ENCODE results near the gene PLCL1. TPM values are rescaled to one million over a fixed set of nuclear protein-coding genes. Genes with fewer than 3 reads are reported as not detected.
"Not testable (repeated sequence)": the region's sequence is repeated elsewhere in the genome, so short reads cannot be mapped to it uniquely, and the experiment has no call there.

Gene PLCL1
- total RNA-seq, 1 donor from 2014 or later = 12.5 TPM

- H3K27me3 ChIP-seq (ENCODE audit: control insufficient read depth in 3 of 3, insufficient read depth in 3 of 3, low read length in 3 of 3) = no peaks in the 10 kb centered on the region
- H3K4me3 ChIP-seq (ENCODE audit: low read length in 3 of 3) = no peak overlapping the region
- H3K36me3 ChIP-seq (ENCODE audit: control insufficient read depth in 3 of 3, insufficient read depth in 3 of 3, low read length in 3 of 3) = no peaks in the 10 kb centered on the region
- no peak overlapping the region for H3K9ac ChIP-seq (ENCODE audit: low read depth in 1 of 3, low read length in 3 of 3)
- H3K9me3 ChIP-seq (ENCODE audit: control insufficient read depth in 3 of 3, low read length in 3 of 3) = peaks cover 0 to 4% (median 2%) of the 10 kb centered on the region in 3 donors
- peaks cover 0 to 7% (median 7%) of the 10 kb centered on the region in 3 donors for H3K4me1 ChIP-seq (ENCODE audit: control insufficient read depth in 3 of 3, insufficient read depth in 3 of 3, low read length in 3 of 3)
- no peak overlapping the region for H3K27ac ChIP-seq (ENCODE audit: low read depth, low read length)
These were observed 211.8 kb downstream of the PLCL1 start for GRCh38 chr2:198016243-198016642.

DNA sequence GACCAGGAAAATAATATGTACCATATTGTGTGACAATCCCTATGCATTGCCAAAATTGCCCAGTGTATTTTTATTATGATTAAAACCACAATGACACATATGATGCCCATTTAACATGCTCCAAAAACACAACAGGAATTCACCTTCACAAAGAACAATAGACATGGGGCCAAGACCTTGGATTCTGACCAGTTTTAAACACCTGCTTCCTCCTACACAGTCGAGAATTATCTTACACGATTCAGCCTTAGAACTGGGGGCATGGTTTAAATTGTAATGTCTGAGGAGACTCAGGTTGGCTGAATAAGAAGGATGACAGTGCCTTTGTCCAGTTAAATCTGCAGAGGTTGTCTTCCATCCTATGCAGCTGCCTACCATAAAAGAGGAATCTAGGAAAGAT is 212.7 kb downstream of the PLCL1 start:
- Histone ChIP-seq H3K9ac (ENCODE audit: low read depth in 1 of 3, low read length in 3 of 3) (no peak overlapping the region), H3K36me3 (ENCODE audit: control insufficient read depth in 3 of 3, insufficient read depth in 3 of 3, low read length in 3 of 3) (no peaks in the 10 kb centered on the region), H3K4me1 (ENCODE audit: control insufficient read depth in 3 of 3, insufficient read depth in 3 of 3, low read length in 3 of 3) (peaks cover 0 to 7% (median 7%) of the 10 kb centered on the region in 3 donors), H3K27me3 (ENCODE audit: control insufficient read depth in 3 of 3, insufficient read depth in 3 of 3, low read length in 3 of 3) (no peaks in the 10 kb centered on the region), H3K9me3 (ENCODE audit: control insufficient read depth in 3 of 3, low read length in 3 of 3) (peaks cover 0 to 1% (median under 1%) of the 10 kb centered on the region in 3 donors), H3K4me3 (ENCODE audit: low read length in 3 of 3) (no peak overlapping the region), H3K27ac (ENCODE audit: low read depth, low read length) (no peak overlapping the region)

GRCh38 chr2:198028955-198029354 is 224.6 kb downstream of the PLCL1 start:
- Histone ChIP-seq H3K4me3 (ENCODE audit: low read length in 3 of 3) (no peak overlapping the region), H3K4me1 (ENCODE audit: control insufficient read depth in 3 of 3, insufficient read depth in 3 of 3, low read length in 3 of 3) (peaks cover 0 to 8% (median 0%) of the 10 kb centered on the region in 3 donors), H3K9me3 (ENCODE audit: control insufficient read depth in 3 of 3, low read length in 3 of 3) (no peaks in the 10 kb centered on the region), H3K9ac (ENCODE audit: low read depth in 1 of 3, low read length in 3 of 3) (no peak overlapping the region), H3K27ac (ENCODE audit: low read depth, low read length) (no peak overlapping the region), H3K27me3 (ENCODE audit: control insufficient read depth in 3 of 3, insufficient read depth in 3 of 3, low read length in 3 of 3) (no peaks in the 10 kb centered on the region), H3K36me3 (ENCODE audit: control insufficient read depth in 3 of 3, insufficient read depth in 3 of 3, low read length in 3 of 3) (no peaks in the 10 kb centered on the region)

- not testable (repeated sequence) for H3K27ac ChIP-seq (ENCODE audit: low read depth, low read length); H3K4me1 ChIP-seq (ENCODE audit: control insufficient read depth in 3 of 3, insufficient read depth in 3 of 3, low read length in 3 of 3); H3K9ac ChIP-seq (ENCODE audit: low read depth in 1 of 3, low read length in 3 of 3); H3K9me3 ChIP-seq (ENCODE audit: control insufficient read depth in 3 of 3, low read length in 3 of 3); H3K27me3 ChIP-seq (ENCODE audit: control insufficient read depth in 3 of 3, insufficient read depth in 3 of 3, low read length in 3 of 3); H3K36me3 ChIP-seq (ENCODE audit: control insufficient read depth in 3 of 3, insufficient read depth in 3 of 3, low read length in 3 of 3); H3K4me3 ChIP-seq (ENCODE audit: low read length in 3 of 3)
These were observed 225.2 kb downstream of the PLCL1 start for GRCh38 chr2:198029576-198029975.

DNA sequence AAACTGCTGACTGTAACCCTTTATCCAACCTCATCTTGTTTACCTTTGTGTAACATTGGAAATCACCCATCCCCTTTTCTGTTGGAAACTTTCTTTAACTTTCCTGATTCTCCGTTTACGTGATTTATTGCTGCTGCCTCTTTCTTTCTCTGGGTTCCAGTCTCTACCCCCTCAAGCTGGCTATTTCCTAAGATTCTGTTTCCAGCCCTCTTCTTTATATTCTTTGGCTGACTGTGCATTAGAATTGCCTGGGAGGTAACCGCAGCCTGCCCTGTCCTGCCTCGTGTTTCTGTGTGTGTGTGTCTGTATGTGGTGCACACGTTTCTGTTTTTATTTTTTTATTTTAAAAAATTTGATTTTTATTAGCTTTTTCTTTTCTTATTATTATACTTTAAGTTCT is 229.2 kb downstream of the PLCL1 start:
- Histone ChIP-seq H3K36me3 (ENCODE audit: control insufficient read depth in 3 of 3, insufficient read depth in 3 of 3, low read length in 3 of 3) (no peaks in the 10 kb centered on the region), H3K9me3 (ENCODE audit: control insufficient read depth in 3 of 3, low read length in 3 of 3) (no peaks in the 10 kb centered on the region), H3K9ac (ENCODE audit: low read depth in 1 of 3, low read length in 3 of 3) (no peak overlapping the region), H3K27ac (ENCODE audit: low read depth, low read length) (no peak overlapping the region), H3K4me3 (ENCODE audit: low read length in 3 of 3) (no peak overlapping the region), H3K27me3 (ENCODE audit: control insufficient read depth in 3 of 3, insufficient read depth in 3 of 3, low read length in 3 of 3) (no peaks in the 10 kb centered on the region), H3K4me1 (ENCODE audit: control insufficient read depth in 3 of 3, insufficient read depth in 3 of 3, low read length in 3 of 3) (peaks cover 0 to 5% (median 0%) of the 10 kb centered on the region in 3 donors)

GRCh38 chr2:198036029-198036879 is 231.9 kb downstream of the PLCL1 start:
- Histone ChIP-seq H3K27ac (ENCODE audit: low read depth, low read length) (no peak overlapping the region), H3K4me1 (ENCODE audit: control insufficient read depth in 3 of 3, insufficient read depth in 3 of 3, low read length in 3 of 3) (no peaks in the 10 kb centered on the region), H3K9ac (ENCODE audit: low read depth in 1 of 3, low read length in 3 of 3) (no peak overlapping the region), H3K9me3 (ENCODE audit: control insufficient read depth in 3 of 3, low read length in 3 of 3) (no peaks in the 10 kb centered on the region), H3K27me3 (ENCODE audit: control insufficient read depth in 3 of 3, insufficient read depth in 3 of 3, low read length in 3 of 3) (no peaks in the 10 kb centered on the region), H3K4me3 (ENCODE audit: low read length in 3 of 3) (no peak overlapping the region), H3K36me3 (ENCODE audit: control insufficient read depth in 3 of 3, insufficient read depth in 3 of 3, low read length in 3 of 3) (no peaks in the 10 kb centered on the region)

- no peak overlapping the region for H3K27ac ChIP-seq (ENCODE audit: low read depth, low read length)
- H3K9ac ChIP-seq (ENCODE audit: low read depth in 1 of 3, low read length in 3 of 3) = no peak overlapping the region
- H3K36me3 ChIP-seq (ENCODE audit: control insufficient read depth in 3 of 3, insufficient read depth in 3 of 3, low read length in 3 of 3) = no peaks in the 10 kb centered on the region
- H3K4me1 ChIP-seq (ENCODE audit: control insufficient read depth in 3 of 3, insufficient read depth in 3 of 3, low read length in 3 of 3) = no peaks in the 10 kb centered on the region
- no peaks in the 10 kb centered on the region for H3K9me3 ChIP-seq (ENCODE audit: control insufficient read depth in 3 of 3, low read length in 3 of 3)
- no peak overlapping the region for H3K4me3 ChIP-seq (ENCODE audit: low read length in 3 of 3)
- H3K27me3 ChIP-seq (ENCODE audit: control insufficient read depth in 3 of 3, insufficient read depth in 3 of 3, low read length in 3 of 3) = no peaks in the 10 kb centered on the region
These were observed 236.4 kb downstream of the PLCL1 start for GRCh38 chr2:198040835-198041234.

GRCh38 chr2:198042189-198042588 is 237.8 kb downstream of the PLCL1 start:
- H3K9me3 ChIP-seq (ENCODE audit: control insufficient read depth in 3 of 3, low read length in 3 of 3) = no peaks in the 10 kb centered on the region
- no peak overlapping the region for H3K4me3 ChIP-seq (ENCODE audit: low read length in 3 of 3)
- no peaks in the 10 kb centered on the region for H3K4me1 ChIP-seq (ENCODE audit: control insufficient read depth in 3 of 3, insufficient read depth in 3 of 3, low read length in 3 of 3)
- no peak overlapping the region for H3K27ac ChIP-seq (ENCODE audit: low read depth, low read length)
- H3K36me3 ChIP-seq (ENCODE audit: control insufficient read depth in 3 of 3, insufficient read depth in 3 of 3, low read length in 3 of 3) = no peaks in the 10 kb centered on the region
- H3K27me3 ChIP-seq (ENCODE audit: control insufficient read depth in 3 of 3, insufficient read depth in 3 of 3, low read length in 3 of 3) = no peaks in the 10 kb centered on the region
- H3K9ac ChIP-seq (ENCODE audit: low read depth in 1 of 3, low read length in 3 of 3) = no peak overlapping the region

GRCh38 chr2:198044777-198045176 is 240.4 kb downstream of the PLCL1 start:
- H3K27me3 ChIP-seq (ENCODE audit: control insufficient read depth in 3 of 3, insufficient read depth in 3 of 3, low read length in 3 of 3) = no peaks in the 10 kb centered on the region
- no peak overlapping the region for H3K4me3 ChIP-seq (ENCODE audit: low read length in 3 of 3)
- H3K27ac ChIP-seq (ENCODE audit: low read depth, low read length) = no peak overlapping the region
- no peaks in the 10 kb centered on the region for H3K4me1 ChIP-seq (ENCODE audit: control insufficient read depth in 3 of 3, insufficient read depth in 3 of 3, low read length in 3 of 3)
- H3K36me3 ChIP-seq (ENCODE audit: control insufficient read depth in 3 of 3, insufficient read depth in 3 of 3, low read length in 3 of 3) = no peaks in the 10 kb centered on the region
- H3K9me3 ChIP-seq (ENCODE audit: control insufficient read depth in 3 of 3, low read length in 3 of 3) = no peaks in the 10 kb centered on the region
- no peak overlapping the region for H3K9ac ChIP-seq (ENCODE audit: low read depth in 1 of 3, low read length in 3 of 3)

DNA sequence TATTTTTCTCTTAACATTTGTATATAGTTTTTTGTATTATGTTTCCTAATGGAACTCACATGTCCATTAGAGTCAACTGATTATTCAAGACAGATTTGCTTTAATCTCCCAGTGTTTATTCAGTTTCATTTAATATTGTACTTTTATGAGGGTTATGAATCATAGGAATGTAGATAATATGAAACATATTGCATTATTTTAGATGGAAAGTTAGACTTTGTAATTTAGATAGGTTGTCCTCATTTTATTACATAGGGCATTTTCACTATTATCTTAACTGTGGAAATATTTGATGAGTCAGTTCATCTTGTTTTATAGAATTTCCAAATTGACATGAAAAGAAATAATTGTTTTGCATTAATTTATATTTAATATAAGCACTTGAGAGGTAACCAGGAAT is 240.8 kb downstream of the PLCL1 start:
- no peaks in the 10 kb centered on the region for H3K27me3 ChIP-seq (ENCODE audit: control insufficient read depth in 3 of 3, insufficient read depth in 3 of 3, low read length in 3 of 3)
- no peak overlapping the region for H3K9ac ChIP-seq (ENCODE audit: low read depth in 1 of 3, low read length in 3 of 3)
- H3K27ac ChIP-seq (ENCODE audit: low read depth, low read length) = no peak overlapping the region
- no peaks in the 10 kb centered on the region for H3K36me3 ChIP-seq (ENCODE audit: control insufficient read depth in 3 of 3, insufficient read depth in 3 of 3, low read length in 3 of 3)
- H3K4me1 ChIP-seq (ENCODE audit: control insufficient read depth in 3 of 3, insufficient read depth in 3 of 3, low read length in 3 of 3) = no peaks in the 10 kb centered on the region
- no peak overlapping the region for H3K4me3 ChIP-seq (ENCODE audit: low read length in 3 of 3)
- H3K9me3 ChIP-seq (ENCODE audit: control insufficient read depth in 3 of 3, low read length in 3 of 3) = no peaks in the 10 kb centered on the region
